SK-N-MC (cell line): Measurements from ENCODE around the gene ZNF438.

Experiments used
- DNase-seq: peaks from one replicate; pipeline ENCODE4 v3.0.0-alpha.2; 2011; ENCODE audit warnings: low read depth, low spot score
- H3K27ac ChIP-seq: fragments of 200-600 bp; sonication (generic); 2 replicates; pipeline ENCODE4 v1.5.1; 2016; ENCODE audit warnings: mixed run types
- H3K36me3 ChIP-seq: fragments of 200-600 bp; sonication (generic); 2 replicates; pipeline ENCODE4 v1.6.1; 2017; ENCODE audit warnings: antibody characterized with exemption, low read length, mixed read lengths; ENCODE audit not compliant: insufficient read depth
- H3K4me3 ChIP-seq: fragments of 200-600 bp; sonication (generic); 2 replicates; pipeline ENCODE4 v1.5.1; 2016
- H3K9ac ChIP-seq: fragments of 200-600 bp; sonication (generic); 2 replicates; pipeline ENCODE4 v1.8.0; 2017; ENCODE audit warnings: mixed run types, mixed read lengths; ENCODE audit not compliant: insufficient read length
- H3K9me3 ChIP-seq: fragments of 200-600 bp; sonication (generic); 2 replicates; pipeline ENCODE4 v1.6.1; 2017; ENCODE audit warnings: low read depth, mild to moderate bottlenecking, antibody characterized with exemption, low read length, moderate library complexity, mixed read lengths
- EZH2 ChIP-seq: fragments of 200-600 bp; sonication (generic); IDR thresholded peaks from one replicate; pipeline ENCODE4 v1.6.1; 2017; ENCODE audit warnings: antibody characterized with exemption
- FOXP2 ChIP-seq: optimal IDR thresholded peaks from 2 replicates; pipeline ENCODE3; 2011; ENCODE audit warnings: mild to moderate bottlenecking, moderate library complexity; ENCODE audit not compliant: insufficient read depth; ENCODE audit errors: extremely low read length, control extremely low read depth
- POLR2AphosphoS5 ChIP-seq: IDR thresholded peaks from 2 replicates; pipeline ENCODE4 v1.6.1; 2012; ENCODE audit warnings: mild to moderate bottlenecking, low read depth, low read length, borderline replicate concordance

The ZNF438 gene

GRCh38 chr10:30997536-30998235 is 34.0 kb downstream of the ZNF438 start:
- Histone ChIP-seq H3K36me3 (no peaks in the 10 kb centered on the region), H3K4me3 (no peak overlapping the region), H3K27ac (no peak overlapping the region), H3K9me3 (no peaks in the 10 kb centered on the region), H3K9ac (no peak overlapping the region)
- DNase-seq: no peak
- TF ChIP-seq POLR2AphosphoS5: no peak
- TF ChIP-seq EZH2: no peak
- no peak for TF ChIP-seq FOXP2

- no peaks in the 10 kb centered on the region for H3K9me3 ChIP-seq
- TF ChIP-seq EZH2 (no peak), FOXP2 (no peak), POLR2AphosphoS5 (no peak)
- H3K36me3 ChIP-seq: no peaks in the 10 kb centered on the region
- no peak for DNase-seq
- H3K27ac ChIP-seq: no peak overlapping the region
- H3K4me3 ChIP-seq: no peak overlapping the region
- H3K9ac ChIP-seq: no peak overlapping the region
Measured at GRCh38 chr10:30996481-30997005, 35.1 kb downstream of the ZNF438 start.

- Histone ChIP-seq H3K27ac (no peak overlapping the region), H3K9ac (no peak overlapping the region), H3K36me3 (no peaks in the 10 kb centered on the region), H3K4me3 (no peak overlapping the region), H3K9me3 (no peaks in the 10 kb centered on the region)
- no peak for DNase-seq
- no peak for TF ChIP-seq EZH2
- TF ChIP-seq FOXP2: no peak
- no peak for TF ChIP-seq POLR2AphosphoS5
Measured at GRCh38 chr10:30995081-30995770, 36.4 kb downstream of the ZNF438 start.

- Histone ChIP-seq H3K27ac (no peak overlapping the region), H3K9me3 (no peaks in the 10 kb centered on the region), H3K4me3 (no peak overlapping the region), H3K36me3 (no peaks in the 10 kb centered on the region), H3K9ac (no peak overlapping the region)
- no peak for TF ChIP-seq FOXP2
- TF ChIP-seq EZH2: no peak
- no peak for TF ChIP-seq POLR2AphosphoS5
- no peak for DNase-seq
Measured at GRCh38 chr10:30993155-30993554, 38.5 kb downstream of the ZNF438 start.

- TF ChIP-seq EZH2 (no peak), FOXP2 (no peak), POLR2AphosphoS5 (no peak)
- Histone ChIP-seq H3K9me3 (no peaks in the 10 kb centered on the region), H3K9ac (no peak overlapping the region), H3K4me3 (no peak overlapping the region), H3K27ac (no peak overlapping the region), H3K36me3 (no peaks in the 10 kb centered on the region)
- DNase-seq: no peak
Measured at GRCh38 chr10:30992681-30993080, 39.0 kb downstream of the ZNF438 start.

GRCh38 chr10:30991647-30992011 is 40.0 kb downstream of the ZNF438 start:
- TF ChIP-seq FOXP2: no peak
- no peak for TF ChIP-seq EZH2
- TF ChIP-seq POLR2AphosphoS5: no peak
- Histone ChIP-seq H3K27ac (no peak overlapping the region), H3K9ac (no peak overlapping the region), H3K36me3 (no peaks in the 10 kb centered on the region), H3K9me3 (no peaks in the 10 kb centered on the region), H3K4me3 (no peak overlapping the region)
- no peak for DNase-seq

GRCh38 chr10:30990971-30991646 is 40.6 kb downstream of the ZNF438 start:
- no peak for DNase-seq
- Histone ChIP-seq H3K27ac (no peak overlapping the region), H3K4me3 (no peak overlapping the region), H3K36me3 (no peaks in the 10 kb centered on the region), H3K9ac (no peak overlapping the region), H3K9me3 (no peaks in the 10 kb centered on the region)
- no peak for TF ChIP-seq POLR2AphosphoS5
- TF ChIP-seq EZH2: no peak
- no peak for TF ChIP-seq FOXP2

GRCh38 chr10:30990351-30990750 is 41.3 kb downstream of the ZNF438 start:
- TF ChIP-seq FOXP2 (no peak), POLR2AphosphoS5 (no peak), EZH2 (no peak)
- DNase-seq: no peak
- H3K36me3 ChIP-seq: no peaks in the 10 kb centered on the region
- H3K4me3 ChIP-seq: no peak overlapping the region
- H3K9me3 ChIP-seq: no peaks in the 10 kb centered on the region
- no peak overlapping the region for H3K27ac ChIP-seq
- no peak overlapping the region for H3K9ac ChIP-seq
